Liver (tissue), 9 donors: ENCODE measurements around the gene SETBP1. TPM values are rescaled to one million over a fixed set of nuclear protein-coding genes. Genes with fewer than 3 reads are reported as not detected.

Experiments used
- DNase-seq: peaks from one replicate; pipeline ENCODE4 v3.0.0-alpha.2; 2017; ENCODE audit warnings: low spot score
- H3K27ac ChIP-seq, 2 donors: one replicate each; pipeline ENCODE4 v1.7.0; 2013; ENCODE audit warnings: inconsistent platforms in 2 of 2, low read length in 2 of 2, control low read depth in 1 of 2, low read depth in 1 of 2, mild to moderate bottlenecking in 1 of 2
- H3K27me3 ChIP-seq, 4 donors: one replicate each; pipeline versions ENCODE4 v1.6.1 to v1.7.0; 2013; ENCODE audit warnings: low read length in 3 of 4, inconsistent platforms in 1 of 4, mild to moderate bottlenecking in 1 of 4, moderate library complexity in 1 of 4; ENCODE audit not compliant: control insufficient read depth in 4 of 4, insufficient read depth in 4 of 4
- H3K36me3 ChIP-seq, 4 donors: one replicate each; pipeline versions ENCODE4 v1.6.1 to v1.7.0; 2013; ENCODE audit warnings: low read length in 3 of 4, mild to moderate bottlenecking in 3 of 4, low read depth in 1 of 4, moderate library complexity in 1 of 4; ENCODE audit not compliant: control insufficient read depth in 4 of 4, insufficient read depth in 3 of 4
- H3K4me1 ChIP-seq, 4 donors: one replicate each; pipeline versions ENCODE4 v1.6.1 to v1.7.0; 2013; ENCODE audit warnings: low read length in 3 of 4, mild to moderate bottlenecking in 3 of 4, moderate library complexity in 1 of 4; ENCODE audit not compliant: control insufficient read depth in 4 of 4, insufficient read depth in 4 of 4
- H3K4me3 ChIP-seq, 3 donors: one replicate each; pipeline versions ENCODE4 v1.6.1 to v1.7.0; 2013; ENCODE audit warnings: low read length in 3 of 3, control low read depth in 1 of 3, low read depth in 1 of 3, mild to moderate bottlenecking in 1 of 3
- H3K9ac ChIP-seq, 2 donors: one replicate each; pipeline ENCODE4 v1.7.0; 2013; ENCODE audit warnings: low read length in 2 of 2, mild to moderate bottlenecking in 2 of 2, moderate library complexity in 2 of 2, control low read depth in 1 of 2, low read depth in 1 of 2
- H3K9me3 ChIP-seq, 4 donors: one replicate each; pipeline versions ENCODE4 v1.6.1 to v1.7.0; 2013; ENCODE audit warnings: low read length in 3 of 4; ENCODE audit not compliant: control insufficient read depth in 4 of 4
- FOXA1 ChIP-seq: IDR thresholded peaks from 2 replicates; pipeline ENCODE4 v1.6.1; 2016; ENCODE audit warnings: antibody characterized with exemption
- FOXA2 ChIP-seq: IDR thresholded peaks from 2 replicates; pipeline ENCODE4 v1.6.1; 2016; ENCODE audit warnings: antibody characterized with exemption
- HNF4A ChIP-seq, 2 donors: conservative IDR thresholded peaks; 2 replicates each; pipeline ENCODE4 v1.6.1; 2016; ENCODE audit warnings: antibody characterized with exemption in 2 of 2, mild to moderate bottlenecking in 2 of 2
- JUND ChIP-seq, 2 donors: IDR thresholded peaks; 2 replicates each; pipeline ENCODE4 v1.6.1; 2016; ENCODE audit warnings: antibody characterized with exemption in 2 of 2
- NR2F2 ChIP-seq: IDR thresholded peaks from 2 replicates; pipeline ENCODE4 v1.6.1; 2016; ENCODE audit warnings: antibody characterized with exemption
- RAD21 ChIP-seq, 2 donors: IDR thresholded peaks; 2 replicates each; pipeline ENCODE4 v1.6.1; 2016; ENCODE audit warnings: antibody characterized with exemption in 2 of 2, mild to moderate bottlenecking in 2 of 2
- RXRA ChIP-seq, 2 donors: IDR thresholded peaks; 2 replicates each; pipeline ENCODE4 v1.6.1; 2017 to 2018; ENCODE audit warnings: antibody characterized with exemption in 2 of 2, mild to moderate bottlenecking in 1 of 2
- SP1 ChIP-seq: IDR thresholded peaks from 2 replicates; pipeline ENCODE4 v1.6.1; 2018; ENCODE audit warnings: antibody characterized with exemption, mild to moderate bottlenecking
- TAF1 ChIP-seq: conservative IDR thresholded peaks from 2 replicates; pipeline ENCODE4 v1.6.1; 2016; ENCODE audit warnings: antibody characterized with exemption, mild to moderate bottlenecking
- YY1 ChIP-seq: IDR thresholded peaks from 2 replicates; pipeline ENCODE4 v1.6.1; 2016; ENCODE audit warnings: antibody characterized with exemption, mild to moderate bottlenecking
- whole genome bisulfite sequencing: extraction: QIAGEN DNeasy Blood & Tissue Kit; methylation state at CpG from one replicate; pipeline ENCODE4 v1.1.7; 2013; 5-methylcytosine and 5-hydroxymethylcytosine counted together
- polyA plus RNA-seq, 2 donors: library from polyadenylated mRNA; stranded (reverse) in 1 of 2; unstranded in 1 of 2; fragments of 200-250 nt in 1 of 2; fragments of >200 nt in 1 of 2; fragmentation: Nextera tagmentation in 1 of 2; extraction: Ambion mirVana in 1 of 2; gene quantifications; one replicate each; pipeline versions ENCODE4 v1.2.1 to v1.2.3, GENCODE V29; 2013 to 2015
- total RNA-seq, 2 donors: library from RNA; depleted of rRNA; stranded (reverse); fragments of >200 nt; gene quantifications; one replicate each; pipeline ENCODE4 v1.2.3, GENCODE V29; 2014
- TF ChIP-seq, protein P1 (sequence below): IDR thresholded peaks from 2 replicates; pipeline ENCODE4 v1.6.1; 2016; ENCODE audit warnings: antibody characterized with exemption, mild to moderate bottlenecking
- TF ChIP-seq, protein P2 (sequence below): IDR thresholded peaks from 2 replicates; pipeline ENCODE4 v1.6.1; 2016; ENCODE audit warnings: antibody characterized with exemption
- TF ChIP-seq, protein P3 (sequence below): IDR thresholded peaks from 2 replicates; pipeline ENCODE4 v1.6.1; 2016; ENCODE audit warnings: antibody characterized with exemption
- TF ChIP-seq, protein P4 (sequence below): IDR thresholded peaks from 2 replicates; pipeline ENCODE4 v1.6.1; 2016; ENCODE audit warnings: antibody characterized with exemption
- donor health status: healthy.
- donor health status: healthy.
- donor health status: healthy.
- donor health status: healthy.
- donor health status: healthy.

SETBP1 gene
- total and polyA plus RNA-seq, 4 donors: 2.5 to 15.8 (median 4.7) TPM

DNA sequence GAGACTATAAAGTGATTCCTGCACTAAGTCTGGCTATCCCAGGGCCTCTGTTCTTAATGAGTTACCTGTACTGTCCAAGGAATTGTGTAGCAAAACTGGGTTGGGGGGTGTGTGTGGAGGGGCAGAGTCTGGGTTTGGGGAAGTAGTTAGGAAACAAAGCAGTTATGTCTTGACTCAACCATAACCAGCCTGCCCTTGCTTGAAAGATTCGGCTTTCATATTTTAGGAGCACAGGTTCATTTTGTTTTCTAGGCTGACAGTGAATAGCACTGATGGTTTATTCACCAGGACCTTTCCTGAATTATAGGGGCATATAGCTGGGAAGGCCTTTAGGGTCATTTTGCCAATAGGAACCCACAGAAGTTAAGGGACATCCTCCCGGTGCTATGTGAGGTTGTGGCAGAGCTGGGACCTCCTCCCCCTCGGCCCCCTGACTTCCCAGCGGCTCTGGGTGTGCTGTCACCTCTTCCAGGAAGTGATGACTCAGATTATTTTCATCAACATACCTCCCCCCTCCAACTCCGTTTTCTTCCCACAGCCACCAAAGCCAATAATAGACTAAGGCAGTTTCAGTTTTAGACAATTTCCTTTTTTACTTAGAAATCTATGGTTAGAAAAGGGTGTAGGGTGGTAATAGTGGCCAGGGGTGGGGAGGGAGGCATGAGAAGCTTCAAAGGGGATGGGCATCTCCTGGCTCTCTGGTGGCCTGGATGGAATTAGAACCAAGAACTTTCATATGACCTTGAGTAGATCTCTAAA lies 44.8 kb downstream of the SETBP1 start:
- H3K9ac ChIP-seq: no peak overlapping the region
- peaks cover 10 to 24% (median 18%) of the 10 kb centered on the region in 4 donors for H3K4me1 ChIP-seq
- WGBS: 50% methylated on average over 5 of the region's 5 CpGs
- H3K36me3 ChIP-seq: no peaks in the 10 kb centered on the region
- peak overlapping the region; percentile 57 to 75 for H3K27ac ChIP-seq
- H3K27me3 ChIP-seq: no peaks in the 10 kb centered on the region
- TF ChIP-seq FOXA1: no peak
- TF ChIP-seq HNF4A (conservative IDR thresholded peaks at IDR 0.05): no peak
- peak; percentile 16 to 31 for TF ChIP-seq RAD21 (IDR thresholded peaks at IDR 0.05)
- TF ChIP-seq FOXA2: no peak
- TF ChIP-seq TAF1: no peak
- TF ChIP-seq, protein P1, sequence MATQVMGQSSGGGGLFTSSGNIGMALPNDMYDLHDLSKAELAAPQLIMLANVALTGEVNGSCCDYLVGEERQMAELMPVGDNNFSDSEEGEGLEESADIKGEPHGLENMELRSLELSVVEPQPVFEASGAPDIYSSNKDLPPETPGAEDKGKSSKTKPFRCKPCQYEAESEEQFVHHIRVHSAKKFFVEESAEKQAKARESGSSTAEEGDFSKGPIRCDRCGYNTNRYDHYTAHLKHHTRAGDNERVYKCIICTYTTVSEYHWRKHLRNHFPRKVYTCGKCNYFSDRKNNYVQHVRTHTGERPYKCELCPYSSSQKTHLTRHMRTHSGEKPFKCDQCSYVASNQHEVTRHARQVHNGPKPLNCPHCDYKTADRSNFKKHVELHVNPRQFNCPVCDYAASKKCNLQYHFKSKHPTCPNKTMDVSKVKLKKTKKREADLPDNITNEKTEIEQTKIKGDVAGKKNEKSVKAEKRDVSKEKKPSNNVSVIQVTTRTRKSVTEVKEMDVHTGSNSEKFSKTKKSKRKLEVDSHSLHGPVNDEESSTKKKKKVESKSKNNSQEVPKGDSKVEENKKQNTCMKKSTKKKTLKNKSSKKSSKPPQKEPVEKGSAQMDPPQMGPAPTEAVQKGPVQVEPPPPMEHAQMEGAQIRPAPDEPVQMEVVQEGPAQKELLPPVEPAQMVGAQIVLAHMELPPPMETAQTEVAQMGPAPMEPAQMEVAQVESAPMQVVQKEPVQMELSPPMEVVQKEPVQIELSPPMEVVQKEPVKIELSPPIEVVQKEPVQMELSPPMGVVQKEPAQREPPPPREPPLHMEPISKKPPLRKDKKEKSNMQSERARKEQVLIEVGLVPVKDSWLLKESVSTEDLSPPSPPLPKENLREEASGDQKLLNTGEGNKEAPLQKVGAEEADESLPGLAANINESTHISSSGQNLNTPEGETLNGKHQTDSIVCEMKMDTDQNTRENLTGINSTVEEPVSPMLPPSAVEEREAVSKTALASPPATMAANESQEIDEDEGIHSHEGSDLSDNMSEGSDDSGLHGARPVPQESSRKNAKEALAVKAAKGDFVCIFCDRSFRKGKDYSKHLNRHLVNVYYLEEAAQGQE: no peak
- peak; percentile 59 to 71 for TF ChIP-seq JUND (IDR thresholded peaks at IDR 0.05)
- TF ChIP-seq, protein P2, sequence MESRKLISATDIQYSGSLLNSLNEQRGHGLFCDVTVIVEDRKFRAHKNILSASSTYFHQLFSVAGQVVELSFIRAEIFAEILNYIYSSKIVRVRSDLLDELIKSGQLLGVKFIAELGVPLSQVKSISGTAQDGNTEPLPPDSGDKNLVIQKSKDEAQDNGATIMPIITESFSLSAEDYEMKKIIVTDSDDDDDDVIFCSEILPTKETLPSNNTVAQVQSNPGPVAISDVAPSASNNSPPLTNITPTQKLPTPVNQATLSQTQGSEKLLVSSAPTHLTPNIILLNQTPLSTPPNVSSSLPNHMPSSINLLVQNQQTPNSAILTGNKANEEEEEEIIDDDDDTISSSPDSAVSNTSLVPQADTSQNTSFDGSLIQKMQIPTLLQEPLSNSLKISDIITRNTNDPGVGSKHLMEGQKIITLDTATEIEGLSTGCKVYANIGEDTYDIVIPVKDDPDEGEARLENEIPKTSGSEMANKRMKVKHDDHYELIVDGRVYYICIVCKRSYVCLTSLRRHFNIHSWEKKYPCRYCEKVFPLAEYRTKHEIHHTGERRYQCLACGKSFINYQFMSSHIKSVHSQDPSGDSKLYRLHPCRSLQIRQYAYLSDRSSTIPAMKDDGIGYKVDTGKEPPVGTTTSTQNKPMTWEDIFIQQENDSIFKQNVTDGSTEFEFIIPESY: no peak
- no peak for TF ChIP-seq NR2F2
- TF ChIP-seq RXRA (IDR thresholded peaks at IDR 0.05): peak in 1 of 2 donors; percentile 14
- TF ChIP-seq, protein P3, sequence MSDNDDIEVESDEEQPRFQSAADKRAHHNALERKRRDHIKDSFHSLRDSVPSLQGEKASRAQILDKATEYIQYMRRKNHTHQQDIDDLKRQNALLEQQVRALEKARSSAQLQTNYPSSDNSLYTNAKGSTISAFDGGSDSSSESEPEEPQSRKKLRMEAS: peak; percentile 23
- TF ChIP-seq YY1: no peak
- peak; percentile 21 for TF ChIP-seq SP1
- no peaks in the 10 kb centered on the region for H3K9me3 ChIP-seq
- no peak for DNase-seq
- no peak overlapping the region for H3K4me3 ChIP-seq

DNA sequence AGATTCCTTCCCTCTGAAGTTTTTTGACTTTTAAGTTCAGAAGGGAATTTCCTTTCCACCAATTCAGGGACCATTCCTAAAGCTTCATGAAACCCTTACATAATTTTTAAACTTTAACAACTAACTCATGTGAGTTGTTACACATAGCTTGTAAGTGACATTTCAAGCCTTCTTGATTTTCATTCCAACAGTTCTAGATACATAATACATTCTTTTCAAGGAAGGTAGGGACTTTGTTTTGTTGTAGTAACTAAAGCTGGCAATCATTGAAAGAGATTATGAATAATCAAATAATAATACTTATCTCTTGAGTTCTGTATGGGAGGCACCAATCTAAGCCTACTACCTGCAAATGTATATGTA lies 45.4 kb downstream of the SETBP1 start:
- no peak for DNase-seq
- Histone ChIP-seq H3K27ac (peak overlapping the region; percentile 57 to 75), H3K4me1 (peaks cover 10 to 24% (median 18%) of the 10 kb centered on the region in 4 donors)

More for the DNA sequence above, 45.4 kb downstream of the SETBP1 start:
- no peak overlapping the region for H3K4me3 ChIP-seq
- TF ChIP-seq SP1: no peak
- TF ChIP-seq, protein P1: no peak
- TF ChIP-seq YY1: no peak
- TF ChIP-seq, protein P4, sequence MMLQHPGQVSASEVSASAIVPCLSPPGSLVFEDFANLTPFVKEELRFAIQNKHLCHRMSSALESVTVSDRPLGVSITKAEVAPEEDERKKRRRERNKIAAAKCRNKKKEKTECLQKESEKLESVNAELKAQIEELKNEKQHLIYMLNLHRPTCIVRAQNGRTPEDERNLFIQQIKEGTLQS: no peak
- no peak overlapping the region for H3K9ac ChIP-seq
- H3K9me3 ChIP-seq: no peaks in the 10 kb centered on the region
- H3K27me3 ChIP-seq: no peaks in the 10 kb centered on the region
- H3K36me3 ChIP-seq: no peaks in the 10 kb centered on the region
